NCI-H2196 (cell line): ENCODE data around the gene NXPH4.

Source experiments
- DNase-seq: peaks from one replicate; lab custom pipeline; 2025; ENCODE audit not compliant: unreplicated experiment; lab: John Stamatoyannopoulos, UW

Gene NXPH4

DNA sequence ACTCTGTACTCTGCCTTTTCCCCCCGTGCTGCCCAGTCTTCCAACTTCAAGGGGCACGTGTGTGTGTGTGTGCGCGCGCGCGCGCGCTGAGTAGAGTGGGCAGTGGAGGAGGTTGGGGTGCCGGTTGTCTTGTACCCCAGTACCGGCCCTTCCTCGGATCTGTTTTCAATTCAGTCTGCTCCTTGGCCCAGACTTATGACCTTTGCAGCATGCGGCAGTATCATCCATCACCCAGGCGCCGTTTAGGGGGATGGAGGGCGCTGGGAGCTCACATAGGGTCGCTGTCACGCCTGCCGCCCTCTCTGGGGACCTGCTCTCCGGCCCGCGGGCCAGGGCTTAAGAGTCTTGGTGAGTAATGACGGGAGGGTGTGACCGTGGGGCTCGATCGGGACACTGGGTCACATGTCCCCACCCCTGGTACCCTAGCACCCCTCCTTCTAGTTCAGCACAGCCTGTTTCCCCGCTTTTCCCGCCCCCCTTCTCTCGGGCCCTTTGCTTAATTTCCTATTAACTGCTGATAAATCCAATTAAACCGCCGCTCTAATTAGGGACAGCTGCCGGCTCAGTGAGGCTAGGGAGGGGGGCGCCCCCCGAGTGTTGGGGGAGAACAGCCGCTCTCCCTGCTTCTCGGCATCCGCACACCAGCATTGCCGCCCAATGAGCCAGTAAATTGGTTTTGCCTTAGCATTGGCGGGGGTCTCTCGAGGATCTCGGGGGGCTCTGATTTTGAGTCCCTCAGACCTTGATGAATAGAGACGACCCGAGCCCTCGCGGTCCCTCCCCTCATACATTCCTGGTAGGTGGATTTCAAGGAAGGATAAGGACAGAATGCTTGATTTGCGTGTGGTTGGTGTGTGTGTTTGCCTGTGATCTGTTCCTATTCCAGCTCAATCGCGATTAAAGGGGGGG is 25.1 kb downstream of the NXPH4 start:
- no peak for DNase-seq

GRCh38 chr12:57242329-57242690 is 25.7 kb downstream of the NXPH4 start:
- peak; percentile 86 for DNase-seq

DNA sequence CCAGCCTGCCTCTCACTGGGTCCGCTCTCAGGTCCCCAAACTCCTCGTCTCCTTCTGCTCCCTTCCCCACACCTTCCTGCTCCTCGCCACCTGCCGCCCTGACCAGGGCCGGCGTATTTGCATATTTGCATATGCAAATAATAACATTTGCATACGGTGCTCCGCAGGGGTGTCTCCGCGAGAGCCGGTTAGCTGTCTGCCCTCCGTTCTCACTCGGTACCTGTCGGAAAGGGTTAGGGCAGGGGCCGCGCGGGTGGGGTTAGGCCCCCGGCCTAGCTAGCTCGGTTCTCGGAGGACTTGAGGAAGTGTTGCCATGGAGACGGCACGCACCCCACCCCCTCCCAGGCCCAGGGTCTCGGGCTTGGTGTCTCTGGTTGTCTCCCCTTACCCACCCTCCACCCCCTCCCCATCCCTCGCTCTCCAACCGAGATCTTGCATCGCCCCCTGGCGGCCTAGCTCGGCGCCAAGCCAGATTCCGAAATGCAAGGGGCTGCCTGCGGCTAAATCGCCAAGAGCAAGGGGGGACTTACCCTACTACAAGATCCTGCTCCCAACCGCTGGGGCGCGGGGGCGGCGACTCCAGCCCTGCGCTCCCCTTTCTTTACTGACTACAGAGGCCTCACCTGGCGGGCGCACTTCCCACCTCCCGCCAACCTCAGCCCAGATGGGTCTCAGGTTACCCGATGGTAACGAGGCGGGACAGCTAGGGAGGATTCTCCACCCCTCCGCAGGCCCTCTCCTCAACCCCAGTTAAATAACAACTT is 26.3 kb downstream of the NXPH4 start:
- DNase-seq: peak; percentile 88

GRCh38 chr12:57243521-57244311 is 27.1 kb downstream of the NXPH4 start:
- DNase-seq: no peak

DNA sequence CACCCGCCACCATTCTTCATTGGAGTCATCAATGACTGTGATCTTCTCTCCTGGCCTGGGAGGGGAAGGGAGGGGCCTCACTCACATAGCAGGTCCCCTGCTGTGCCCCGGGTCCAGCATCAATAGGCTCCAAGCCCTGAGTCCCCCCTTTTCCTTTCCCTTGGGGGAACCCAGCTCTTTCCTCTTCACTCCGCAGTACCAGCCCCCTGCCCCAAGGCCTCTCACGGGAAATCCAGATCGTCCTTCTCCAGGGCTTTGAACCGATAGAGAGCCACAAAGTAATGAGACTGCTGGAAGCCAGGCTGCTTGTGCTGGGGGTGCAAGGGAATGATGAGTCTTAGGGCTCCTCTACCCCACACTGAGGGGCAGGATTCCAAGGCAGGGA is 27.7 kb downstream of the NXPH4 start:
- DNase-seq: no peak

DNA sequence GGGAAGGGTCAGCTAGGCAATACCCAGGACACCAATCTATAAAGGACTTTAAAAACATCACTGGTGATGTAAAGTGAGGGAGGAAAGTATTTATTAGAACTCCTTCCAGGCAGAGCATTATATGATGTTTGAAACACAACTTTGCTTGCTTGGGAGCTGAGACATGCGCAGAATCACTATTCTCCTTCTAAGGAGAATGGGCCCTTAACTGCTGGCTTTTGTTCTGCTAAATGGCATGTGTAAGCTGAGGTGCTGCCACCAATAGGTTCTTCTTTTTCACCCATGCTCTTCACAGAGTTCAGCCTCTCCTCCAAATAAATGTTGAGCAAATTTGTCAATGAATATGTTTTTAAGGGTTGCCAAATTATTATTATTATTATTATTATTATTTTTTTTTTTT is 30.4 kb downstream of the NXPH4 start:
- DNase-seq: no peak

GRCh38 chr12:57248934-57249742 is 32.5 kb downstream of the NXPH4 start:
- DNase-seq: no peak

DNA sequence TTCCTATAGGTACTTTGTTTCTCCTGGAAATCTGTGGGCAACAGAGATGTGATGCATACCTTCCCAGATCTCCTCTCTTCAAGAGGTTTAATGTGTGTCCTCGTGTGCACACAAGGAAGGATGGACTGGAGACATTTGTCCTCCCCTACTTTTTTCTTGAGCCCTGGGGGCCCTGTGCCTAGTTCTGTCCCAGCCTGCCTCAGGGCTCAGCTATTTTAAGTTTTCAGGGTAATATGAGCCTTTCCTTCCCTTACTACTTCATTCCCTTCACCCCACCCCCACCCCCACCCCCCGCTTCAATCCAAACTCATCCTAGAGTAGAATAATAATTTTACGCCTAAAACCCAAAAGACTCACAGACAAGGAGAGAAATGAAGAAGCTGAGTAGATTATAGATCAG is 33.9 kb downstream of the NXPH4 start:
- no peak for DNase-seq

- DNase-seq: no peak
Measured at GRCh38 chr12:57250956-57251355, 34.4 kb downstream of the NXPH4 start, which contains the start of gene STAC3. Gene STAC3, minus strand, starts transcription at chr12:57251187. Its CDS starts 1,551 bp downstream, at chr12:57249636.

GRCh38 chr12:57254506-57255280 is 38.1 kb downstream of the NXPH4 start:
- no peak for DNase-seq

DNA sequence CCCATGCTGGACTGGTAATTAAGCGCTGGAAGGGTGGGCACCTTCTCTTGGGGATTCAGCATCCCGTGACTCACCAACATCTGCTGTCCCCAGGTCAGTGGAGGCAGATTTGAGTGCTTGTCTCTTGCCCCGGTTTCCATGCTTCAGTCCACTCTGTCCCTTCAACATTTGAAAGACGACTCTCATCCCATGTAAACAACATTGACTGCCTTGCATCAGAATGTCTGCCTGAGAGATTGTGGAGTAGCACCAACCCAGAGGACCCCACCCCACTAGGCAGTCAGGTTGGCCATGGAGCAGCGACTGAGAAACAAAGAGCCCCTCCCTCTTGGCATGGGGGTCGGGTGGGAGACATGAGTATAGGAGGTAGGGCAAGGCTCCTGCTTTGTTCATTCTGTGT is 39.3 kb downstream of the NXPH4 start:
- no peak for DNase-seq

- peak; percentile 12 for DNase-seq
Measured at GRCh38 chr12:57258977-57259970, 42.7 kb downstream of the NXPH4 start.

DNA sequence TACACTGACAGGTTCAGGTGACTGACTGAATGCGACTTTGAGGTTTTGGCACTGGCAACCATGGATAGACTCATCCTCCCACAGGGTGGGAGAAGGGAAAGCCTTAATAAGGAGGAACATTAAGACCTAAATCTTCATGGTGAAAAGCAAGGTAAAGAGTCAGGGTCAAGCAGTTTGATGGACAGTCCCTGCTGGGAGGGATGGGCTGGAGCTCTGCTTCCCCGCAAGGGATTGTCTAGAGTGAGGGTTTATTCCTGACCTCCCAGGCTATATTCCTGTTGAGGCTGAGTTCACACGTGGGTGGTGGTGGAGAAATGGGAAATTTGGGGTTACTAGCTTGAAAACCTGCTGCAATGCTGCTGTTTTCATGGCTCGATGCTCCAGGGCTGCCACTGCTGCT is 43.8 kb downstream of the NXPH4 start:
- DNase-seq: no peak

DNA sequence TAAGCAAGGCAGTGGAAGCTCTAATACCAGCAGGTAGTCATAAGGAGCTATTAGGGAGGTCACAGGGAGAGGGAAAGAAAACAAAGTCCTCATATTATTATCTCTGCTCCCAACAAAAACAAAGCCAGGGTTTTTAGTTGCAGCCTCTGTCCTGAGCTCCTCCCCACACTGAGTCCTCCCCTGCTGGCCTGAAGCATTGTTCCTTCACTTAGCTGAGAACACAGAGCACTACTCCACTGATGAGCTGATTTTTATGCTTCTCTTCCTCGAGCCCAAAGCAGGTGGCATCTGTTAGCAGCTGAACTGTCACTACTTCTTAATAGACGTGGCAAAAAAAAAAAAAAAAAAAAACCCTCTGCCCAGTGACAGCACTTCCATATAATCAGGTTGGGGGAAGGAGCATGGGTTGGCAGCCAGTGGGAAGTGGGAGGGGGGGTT is 44.9 kb downstream of the NXPH4 start:
- DNase-seq: peak; percentile 56

GRCh38 chr12:57262126-57262822 is 45.7 kb downstream of the NXPH4 start:
- DNase-seq: no peak

GRCh38 chr12:57263096-57263495 is 46.5 kb downstream of the NXPH4 start:
- no peak for DNase-seq

DNA sequence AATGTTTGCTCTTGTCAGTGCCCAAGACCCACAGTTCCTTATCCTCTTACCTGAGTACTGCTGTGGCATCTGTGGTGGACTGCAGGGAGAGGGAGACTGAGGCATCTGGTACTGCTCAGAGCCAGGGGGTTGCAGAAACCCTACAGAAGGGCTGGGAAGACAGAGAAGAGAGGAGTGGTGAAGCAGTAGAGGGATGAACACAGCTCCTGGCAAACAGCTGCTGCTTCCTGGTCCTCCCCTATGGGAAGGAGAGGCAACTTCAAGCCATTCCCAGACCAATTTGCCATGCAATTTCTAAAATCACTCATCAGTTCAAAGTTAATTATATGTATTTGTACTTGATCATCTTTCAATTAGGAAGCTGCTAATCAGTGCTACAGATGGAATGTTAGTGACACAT is 50.1 kb downstream of the NXPH4 start:
- no peak for DNase-seq

GRCh38 chr12:57268264-57268663 is 51.7 kb downstream of the NXPH4 start:
- DNase-seq: no peak
